NK-92 treated with Interleukin-12 subunit alpha and Interleukin-12 subunit beta, amount 100 ng/mL, for 24 hours (cell line): ENCODE results near the gene VRK1.

Experiments used
- DNase-seq: peaks from one replicate; lab custom pipeline; 2025; lab: John Stamatoyannopoulos, UW

Gene VRK1

DNA sequence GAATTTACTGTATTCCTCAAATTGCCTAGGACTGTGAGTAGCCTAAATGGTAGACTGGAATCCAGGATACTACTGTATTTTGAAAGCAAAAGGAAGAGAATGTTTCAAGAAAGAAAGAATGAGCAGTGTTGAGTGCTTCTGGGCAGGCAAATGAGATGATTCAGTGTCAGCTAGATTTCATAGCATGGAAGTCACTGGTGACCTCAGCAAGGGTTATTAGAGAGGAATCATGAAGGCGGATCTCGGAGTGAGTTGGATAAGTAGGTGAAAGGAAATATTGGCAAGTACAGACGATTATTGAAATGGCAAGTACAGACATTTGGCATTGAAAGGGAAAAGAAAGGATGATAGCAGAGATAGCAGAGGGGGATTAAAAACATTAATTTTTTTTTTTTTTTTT lies 27.1 kb downstream of the VRK1 start:
- no peak for DNase-seq

DNA sequence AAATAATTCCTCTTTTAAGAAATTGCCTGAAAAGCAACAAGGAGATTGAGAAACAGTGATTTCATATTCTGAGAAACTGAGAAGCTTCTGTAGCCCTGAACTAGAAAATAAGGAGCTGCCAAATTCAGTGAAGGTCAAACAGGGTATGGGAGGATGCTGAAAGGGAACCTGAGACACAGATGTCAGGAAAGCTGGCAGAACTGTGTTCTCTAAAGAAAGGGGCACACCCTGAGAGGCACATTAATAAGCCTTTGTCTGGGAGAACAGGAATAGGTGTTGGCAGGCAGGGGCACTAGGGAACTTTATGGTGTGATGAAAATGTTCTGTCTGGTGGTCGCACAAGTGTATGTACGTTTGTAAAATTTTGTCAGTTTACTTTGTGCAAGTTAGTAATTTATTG lies 29.6 kb downstream of the VRK1 start:
- DNase-seq: no peak

DNA sequence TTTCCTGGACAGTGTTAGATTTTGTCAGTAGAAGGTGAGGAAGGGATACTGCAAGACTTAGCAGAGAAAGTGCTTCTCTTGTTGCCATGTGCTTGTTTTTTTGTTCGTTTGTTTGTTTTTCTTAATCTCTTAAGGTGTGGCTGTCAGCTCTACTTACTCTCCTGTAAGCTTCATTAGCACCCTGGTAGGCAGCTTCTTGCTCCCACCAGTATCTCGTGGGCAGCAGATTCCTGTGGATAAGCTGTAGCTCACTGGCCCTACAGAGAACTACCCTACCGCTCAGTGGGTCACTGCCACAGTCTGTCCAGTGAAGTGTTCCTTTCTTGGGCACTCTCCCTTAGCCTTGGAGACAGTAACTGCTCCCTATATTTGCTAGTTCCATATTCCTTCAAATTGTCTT lies 30.1 kb downstream of the VRK1 start:
- DNase-seq: no peak

DNA sequence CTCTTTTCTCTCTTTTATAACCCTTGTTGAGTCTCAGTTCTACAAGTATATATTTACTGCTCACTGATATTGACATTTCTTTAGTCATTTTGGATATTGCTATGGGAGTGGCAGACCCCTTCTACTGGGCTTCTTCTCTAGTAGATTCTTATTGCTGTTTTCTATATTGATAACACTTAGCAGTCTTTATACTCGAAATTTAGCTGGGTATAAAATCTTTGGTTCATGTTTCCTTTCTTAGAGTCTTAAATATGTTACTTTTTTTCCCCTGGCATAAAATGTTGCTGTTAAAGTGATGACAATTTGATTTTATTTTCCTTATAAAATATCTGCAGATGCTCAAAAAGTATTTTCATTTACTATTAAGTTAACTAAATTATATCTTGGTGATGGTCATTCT lies 32.6 kb downstream of the VRK1 start:
- DNase-seq: no peak

DNA sequence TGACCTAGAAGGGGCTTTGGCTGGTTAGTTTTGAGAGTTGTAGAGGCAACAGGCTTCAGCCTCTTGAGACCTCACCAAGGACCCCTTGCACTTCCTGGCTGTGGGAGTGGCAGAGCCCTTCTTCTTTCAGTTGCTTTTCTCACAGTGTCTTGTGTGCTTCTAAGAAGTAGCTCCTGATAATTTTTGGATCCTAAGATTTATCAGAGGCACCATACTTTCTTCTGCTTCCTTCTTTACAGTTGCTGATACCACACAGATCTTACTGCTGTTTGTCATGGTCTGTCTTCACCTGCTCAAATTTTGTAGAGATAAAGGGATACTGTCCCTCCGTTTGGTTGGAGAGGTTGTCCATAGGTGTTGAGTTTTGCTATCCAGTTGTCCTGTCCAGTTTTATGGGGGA lies 33.8 kb downstream of the VRK1 start:
- DNase-seq: no peak

DNA sequence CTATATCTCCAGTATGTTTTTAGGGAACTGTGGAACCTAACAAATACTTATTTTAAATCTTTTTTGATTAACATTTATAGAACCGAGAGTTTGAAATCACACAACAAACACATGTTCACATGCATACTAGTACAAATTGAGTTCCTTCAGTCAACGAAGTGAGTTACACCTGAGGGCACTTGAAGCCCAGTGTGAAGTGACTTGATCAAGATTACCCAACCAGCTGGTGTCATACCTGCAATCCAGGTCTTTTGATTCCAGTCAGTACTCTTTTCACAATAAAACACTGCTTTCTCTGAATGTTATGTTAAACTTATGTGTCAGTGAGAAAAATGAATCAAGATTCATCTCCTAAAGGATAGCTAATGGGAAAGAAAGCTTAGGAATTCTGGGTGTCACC lies 35.2 kb downstream of the VRK1 start:
- DNase-seq: no peak

DNA sequence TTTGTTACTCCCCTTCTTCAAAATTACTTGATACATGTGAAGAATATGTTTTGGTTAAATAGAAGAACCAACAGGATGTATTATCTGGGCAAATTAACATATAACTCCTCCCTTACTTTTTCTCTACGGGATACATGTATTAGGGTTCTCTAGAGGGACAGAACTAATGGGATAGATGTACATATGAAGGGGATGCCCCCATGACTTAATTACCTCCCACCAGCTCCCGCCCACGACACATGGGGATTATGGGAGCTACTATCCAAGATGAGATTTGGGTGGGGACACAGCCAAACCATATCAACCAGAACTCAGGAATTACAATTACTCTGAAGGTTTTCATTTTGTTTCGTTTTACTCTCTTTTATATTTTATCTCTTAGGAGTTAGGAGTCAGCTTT lies 41.3 kb downstream of the VRK1 start:
- DNase-seq: no peak

DNA sequence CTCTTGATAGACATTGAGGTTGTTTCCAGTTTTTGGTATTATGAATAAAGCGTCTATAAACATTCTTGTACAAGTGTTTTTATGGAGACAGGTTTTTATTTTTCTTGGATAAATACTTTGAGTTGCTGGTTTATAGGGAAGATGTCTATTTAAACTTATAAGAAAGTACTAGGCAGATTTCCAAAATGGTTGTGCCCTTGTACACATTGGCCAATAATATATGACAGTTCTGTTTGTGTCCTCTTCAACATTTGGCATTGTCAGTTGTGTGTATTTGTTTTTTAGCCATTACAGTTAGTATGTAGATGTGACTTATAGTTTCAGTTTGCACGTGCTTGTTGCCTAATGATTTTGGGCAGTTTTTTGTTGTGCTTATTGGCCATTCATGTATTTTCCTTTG lies 42.1 kb downstream of the VRK1 start:
- DNase-seq: no peak

DNA sequence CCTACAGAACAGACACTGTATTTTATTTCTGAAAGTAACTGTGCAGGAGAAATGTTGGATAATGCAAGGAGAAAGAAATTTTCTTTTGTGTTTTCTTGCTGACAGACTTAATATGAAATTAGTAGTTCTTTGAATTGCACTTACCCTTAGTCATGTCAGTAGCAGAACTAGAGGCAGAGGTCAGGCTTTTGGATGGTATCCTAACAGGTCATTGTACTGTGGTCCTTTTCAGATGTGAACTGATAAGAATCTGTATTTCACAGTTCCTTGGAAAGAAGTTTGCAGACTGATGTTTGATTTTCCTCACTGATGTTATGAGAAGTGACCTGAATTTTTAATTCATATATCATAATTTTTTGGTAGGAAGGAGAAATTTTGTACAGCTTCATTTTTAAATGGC lies 46.0 kb downstream of the VRK1 start:
- DNase-seq: no peak

DNA sequence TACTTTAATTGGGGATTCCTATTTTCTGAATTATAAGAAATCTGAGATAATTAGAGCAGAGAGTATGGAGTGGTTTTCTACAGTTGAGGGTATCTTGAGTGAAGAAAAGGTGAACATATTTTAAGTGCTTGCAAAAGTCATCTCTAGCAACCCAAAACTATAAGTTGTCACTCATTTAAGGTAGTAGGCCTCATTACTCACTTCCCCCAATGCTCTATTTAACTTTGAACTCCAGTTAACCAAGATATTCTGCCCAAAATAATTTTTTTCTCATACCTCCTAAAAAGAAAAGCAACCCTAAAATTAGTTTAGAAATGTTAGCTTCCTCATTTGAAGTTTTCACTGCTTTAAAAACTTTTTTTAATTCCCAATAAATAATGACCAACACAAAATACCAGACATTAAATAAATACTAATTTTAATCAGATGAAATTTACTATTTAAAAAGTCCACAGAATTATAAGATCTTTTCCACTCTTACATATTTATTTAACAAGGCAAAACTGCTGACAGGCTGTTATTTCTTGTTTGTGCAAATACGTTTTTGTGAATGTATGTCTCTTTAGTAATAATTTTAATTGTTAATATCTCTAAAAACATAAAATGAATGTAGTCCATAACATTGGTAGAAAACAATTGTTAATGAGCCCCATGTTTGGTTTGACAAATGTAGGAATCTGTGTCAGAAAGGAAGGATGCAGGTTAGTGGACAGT lies 47.8 kb downstream of the VRK1 start:
- no peak for DNase-seq

DNA sequence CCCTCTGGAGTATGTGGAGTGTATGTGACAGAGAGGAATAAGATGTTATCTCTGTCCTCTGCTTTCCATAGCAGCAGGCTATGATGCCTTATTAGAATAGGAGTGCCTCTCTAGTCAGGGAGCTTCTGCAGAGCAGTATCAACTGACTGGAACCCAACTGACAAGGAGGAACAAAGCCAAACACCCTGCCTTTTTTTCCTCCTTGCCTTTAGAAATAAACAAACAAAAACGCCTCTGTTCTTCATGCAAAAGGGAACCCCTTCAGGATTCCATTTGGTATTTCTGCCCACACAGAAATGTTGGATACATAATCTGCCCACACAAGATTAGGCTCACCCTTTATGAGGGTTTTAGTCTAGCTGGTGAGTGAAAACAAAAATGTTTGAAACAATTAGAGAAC lies 50.3 kb downstream of the VRK1 start:
- no peak for DNase-seq

DNA sequence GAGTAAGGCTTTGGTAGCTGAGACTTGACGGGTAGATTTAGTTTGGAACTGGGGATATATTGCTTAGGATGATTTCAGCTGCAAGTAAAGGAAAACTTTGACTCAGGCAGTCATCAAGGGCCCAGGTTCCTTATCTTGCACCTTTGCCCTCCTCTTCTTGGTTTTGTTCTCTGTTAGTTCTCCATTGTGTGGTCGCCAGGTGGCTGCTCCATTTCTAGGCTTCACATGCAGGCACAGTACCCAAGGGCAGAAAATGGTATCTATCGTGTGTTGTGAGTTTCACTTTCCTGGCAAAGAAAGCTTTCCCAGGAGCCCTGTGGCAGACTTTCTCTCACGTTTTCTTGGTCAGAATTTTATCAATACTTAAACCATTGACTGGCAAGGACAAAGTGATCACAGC lies 50.8 kb downstream of the VRK1 start:
- no peak for DNase-seq

DNA sequence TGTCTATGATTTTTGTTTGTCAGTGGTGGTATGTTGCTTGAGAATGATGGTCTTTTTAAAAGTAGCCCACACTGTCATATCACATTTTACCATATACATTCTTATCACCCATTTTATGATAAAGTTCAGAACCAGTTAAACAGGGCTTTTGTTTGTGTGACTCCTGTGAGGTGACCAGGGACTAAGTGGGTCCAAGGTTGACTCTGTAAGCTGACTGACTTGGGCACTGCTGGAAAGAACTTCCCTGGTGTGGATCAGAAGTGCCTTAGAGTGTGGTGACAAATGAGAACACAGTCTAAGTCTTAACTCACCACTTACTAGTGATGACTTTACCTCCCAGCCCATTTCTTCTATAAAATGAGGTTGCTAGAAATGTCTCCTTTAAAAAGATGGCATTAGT lies 52.6 kb downstream of the VRK1 start:
- DNase-seq: no peak

DNA sequence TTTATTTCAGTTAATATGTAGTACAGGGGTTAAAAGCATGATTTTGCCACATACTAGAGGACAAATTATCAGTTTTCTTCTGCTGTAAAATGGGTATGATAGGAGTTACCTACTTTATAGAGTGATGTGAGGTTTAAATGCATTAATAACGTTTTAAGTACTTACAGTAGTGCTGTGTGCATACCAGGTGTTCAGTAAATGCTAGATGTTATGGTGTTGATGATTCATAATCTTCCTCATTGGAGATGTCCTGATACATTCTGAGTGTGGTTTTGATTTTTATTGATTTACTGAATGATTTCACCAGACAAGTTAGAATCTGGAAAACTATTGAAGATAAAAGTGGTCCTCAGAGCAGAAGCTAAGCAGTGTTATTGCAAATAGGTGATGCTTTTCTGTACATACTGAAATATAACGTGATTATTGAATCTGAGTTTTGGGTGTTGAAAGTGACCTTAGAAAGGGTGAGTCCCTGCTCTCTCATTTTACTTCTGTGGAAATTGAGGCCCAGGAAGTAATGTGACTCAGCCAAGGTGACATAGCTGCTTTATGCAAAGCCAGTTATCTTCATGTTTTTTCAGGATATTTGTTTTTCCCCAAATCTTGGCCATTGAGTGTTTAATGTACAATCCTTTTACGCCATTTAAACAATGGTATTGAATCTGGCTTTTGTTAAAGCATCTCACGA lies 54.7 kb downstream of the VRK1 start:
- DNase-seq: no peak

DNA sequence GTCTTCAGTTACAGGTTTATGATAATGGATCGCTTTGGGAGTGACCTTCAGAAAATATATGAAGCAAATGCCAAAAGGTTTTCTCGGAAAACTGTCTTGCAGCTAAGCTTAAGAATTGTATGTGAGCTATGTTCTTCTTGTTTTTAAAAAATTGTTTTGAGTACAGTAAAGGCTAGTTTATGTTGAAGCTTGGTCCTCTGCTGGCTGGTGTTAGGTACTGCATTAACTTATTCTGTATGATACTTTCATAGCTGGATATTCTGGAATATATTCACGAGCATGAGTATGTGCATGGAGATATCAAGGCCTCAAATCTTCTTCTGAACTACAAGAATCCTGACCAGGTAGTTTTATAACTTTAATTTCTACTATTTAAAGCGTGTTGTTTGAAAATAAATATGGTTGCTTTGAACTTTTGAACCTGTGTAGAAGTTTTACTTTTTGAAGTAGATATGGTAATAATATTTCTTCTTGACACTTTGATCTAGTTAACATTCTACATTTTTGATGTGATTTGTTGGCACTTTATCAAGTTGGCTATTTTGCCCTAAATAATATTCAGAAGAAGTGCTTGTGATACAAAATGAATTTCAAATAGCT lies 55.7 kb downstream of the VRK1 start:
- no peak for DNase-seq

DNA sequence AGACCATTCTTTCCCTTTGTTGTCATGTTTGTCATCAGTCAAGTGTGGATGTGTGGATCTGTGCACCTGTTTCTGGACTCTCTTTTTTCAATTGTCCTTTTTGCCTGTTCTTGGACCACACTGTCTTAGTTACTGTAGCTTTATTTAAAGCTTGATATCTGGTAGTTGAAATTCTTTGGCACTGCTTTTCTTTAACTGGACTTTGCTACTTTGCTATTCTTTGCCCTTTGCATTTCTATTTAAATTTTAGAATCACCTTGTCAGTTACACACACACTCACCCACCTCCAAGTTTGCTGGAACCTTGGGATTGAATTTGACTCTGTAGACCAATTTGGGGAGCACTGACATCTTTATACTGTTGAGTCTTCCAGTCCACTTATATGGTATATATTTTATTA lies 61.5 kb downstream of the VRK1 start:
- no peak for DNase-seq

DNA sequence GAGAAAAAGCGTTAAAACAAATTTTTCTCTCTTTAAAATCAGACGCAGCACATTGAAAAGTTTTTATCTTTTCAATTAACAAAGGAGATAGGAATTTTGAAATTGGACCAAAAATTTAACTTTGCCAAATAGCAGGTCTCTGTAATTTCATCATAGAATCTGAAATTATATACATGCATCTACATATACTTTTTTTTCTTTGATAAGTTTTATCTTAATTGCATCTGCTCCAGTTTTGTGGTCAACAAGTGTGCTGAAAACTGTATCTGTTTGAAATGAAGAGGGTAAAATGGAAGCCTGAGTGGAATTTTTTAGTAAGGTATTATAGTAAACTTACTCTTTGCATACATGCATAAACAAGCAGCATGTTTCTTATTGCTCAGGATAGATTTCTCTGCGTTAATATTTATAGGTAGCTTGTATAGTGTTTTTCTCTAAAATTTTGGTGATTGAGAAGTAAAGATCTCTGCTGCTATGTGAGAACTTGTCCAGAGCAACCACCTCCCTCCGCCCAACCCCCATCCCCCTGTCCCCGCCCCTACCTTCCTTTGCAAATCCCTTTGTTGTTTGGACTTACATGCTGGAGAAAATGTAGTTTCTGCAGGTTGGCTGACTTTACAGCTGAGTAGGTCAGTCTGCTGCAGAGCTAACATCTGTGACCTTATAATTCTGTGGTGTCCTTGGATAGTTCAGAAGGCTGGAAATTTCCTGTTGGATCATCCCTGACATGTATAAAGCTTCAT lies 64.6 kb downstream of the VRK1 start:
- no peak for DNase-seq

DNA sequence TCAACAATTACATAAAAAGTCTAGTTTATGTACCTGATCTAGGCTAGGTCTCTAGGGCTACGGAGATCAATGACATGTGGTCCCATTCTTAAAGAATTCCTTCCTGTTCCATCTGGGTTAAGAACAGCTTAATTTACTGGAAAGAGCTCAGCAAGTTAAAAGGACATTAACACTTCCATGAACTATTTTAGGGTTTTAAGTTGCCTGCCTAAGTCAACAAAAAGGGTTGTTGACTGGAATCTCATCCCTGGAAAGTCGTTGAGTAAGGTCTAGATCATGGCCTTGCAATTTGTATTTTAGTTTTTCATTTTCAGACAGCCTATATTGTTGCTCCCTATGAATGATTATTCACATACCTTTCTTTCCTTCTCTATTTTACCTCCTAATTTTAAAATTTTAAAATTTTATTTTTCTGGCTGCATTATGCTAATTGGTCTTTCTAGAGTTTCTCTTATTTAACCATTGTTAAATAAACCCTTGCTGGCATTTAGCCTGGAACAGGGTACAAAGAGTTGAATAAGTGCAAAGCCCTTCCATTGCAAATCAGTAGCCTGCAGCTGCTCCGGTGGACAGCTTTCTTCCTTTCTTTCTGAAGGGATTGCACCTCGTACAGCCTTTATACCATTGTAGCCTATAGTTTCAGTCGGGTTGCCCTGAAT lies 66.3 kb downstream of the VRK1 start:
- DNase-seq: no peak

DNA sequence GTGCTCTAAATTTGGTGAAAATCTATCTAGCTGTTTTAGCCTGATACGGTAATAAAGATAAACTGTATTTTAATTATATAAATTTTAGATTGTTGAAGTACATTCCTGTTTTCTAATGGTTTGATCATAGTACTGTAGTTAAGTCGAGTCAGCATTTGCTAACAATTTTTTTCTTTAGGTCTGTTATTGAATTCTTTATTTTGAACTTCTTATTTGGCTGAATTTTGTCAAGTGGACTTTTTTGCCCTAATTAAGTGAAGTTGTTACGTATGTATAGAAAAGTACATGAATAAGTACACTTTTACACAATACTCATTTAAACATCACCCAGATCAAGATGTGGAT lies 66.8 kb downstream of the VRK1 start:
- no peak for DNase-seq

DNA sequence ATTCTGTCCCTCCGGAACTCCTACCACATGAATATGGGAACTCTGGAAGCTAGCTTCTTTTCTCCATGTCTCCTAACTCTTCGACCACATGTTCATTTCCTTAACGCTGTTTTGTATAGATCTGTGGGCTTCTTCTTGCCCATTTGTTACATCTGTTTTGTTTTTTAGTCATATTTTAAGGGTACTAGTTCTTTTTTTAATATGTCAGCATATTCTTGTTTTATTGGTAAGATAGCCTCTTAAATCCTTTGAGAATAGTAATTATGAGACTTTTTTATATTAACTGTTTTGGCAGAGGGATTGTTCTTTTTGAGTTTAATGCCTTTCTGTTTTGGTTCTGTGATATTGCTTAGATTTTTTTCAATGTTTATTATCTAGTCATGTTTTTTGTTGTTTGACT lies 70.5 kb downstream of the VRK1 start:
- DNase-seq: no peak

DNA sequence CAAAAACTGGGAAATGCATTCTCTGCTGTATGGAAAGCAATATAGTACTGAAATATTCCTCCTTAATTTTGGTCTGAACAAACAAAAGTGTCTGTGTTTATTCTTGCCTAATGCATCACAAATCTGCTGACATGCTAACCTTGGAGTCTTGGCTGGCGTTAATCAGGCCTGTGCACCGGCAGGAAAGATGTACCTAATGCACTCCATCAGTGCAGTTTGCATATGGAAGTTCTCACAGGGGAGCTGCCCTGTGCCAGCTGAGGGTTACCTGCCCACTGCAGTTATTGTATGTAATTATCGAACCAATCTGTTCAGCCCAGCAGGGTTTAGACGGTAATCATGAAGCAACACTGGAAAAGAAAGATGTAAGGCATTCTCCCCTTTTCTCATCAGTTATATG lies 76.9 kb downstream of the VRK1 start:
- no peak for DNase-seq

DNA sequence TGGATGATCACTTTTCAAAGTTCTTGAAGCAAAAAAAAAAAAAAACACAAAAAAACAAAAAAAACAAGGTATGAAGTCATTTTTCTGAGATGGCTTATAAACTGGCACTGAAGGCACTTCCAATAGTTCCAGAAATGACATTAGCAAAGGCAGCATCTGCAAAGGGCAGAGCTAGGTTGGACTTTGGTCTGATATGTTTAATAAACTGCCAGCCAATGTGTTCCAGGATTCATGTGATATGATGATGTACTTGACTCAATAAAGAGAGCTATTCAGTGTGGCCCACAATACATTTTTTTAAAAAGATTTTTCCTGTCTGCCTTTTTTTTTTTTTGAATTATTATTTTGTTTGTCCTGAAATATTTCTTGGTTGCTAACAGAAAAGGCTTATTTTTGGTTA lies 79.6 kb downstream of the VRK1 start:
- DNase-seq: no peak

DNA sequence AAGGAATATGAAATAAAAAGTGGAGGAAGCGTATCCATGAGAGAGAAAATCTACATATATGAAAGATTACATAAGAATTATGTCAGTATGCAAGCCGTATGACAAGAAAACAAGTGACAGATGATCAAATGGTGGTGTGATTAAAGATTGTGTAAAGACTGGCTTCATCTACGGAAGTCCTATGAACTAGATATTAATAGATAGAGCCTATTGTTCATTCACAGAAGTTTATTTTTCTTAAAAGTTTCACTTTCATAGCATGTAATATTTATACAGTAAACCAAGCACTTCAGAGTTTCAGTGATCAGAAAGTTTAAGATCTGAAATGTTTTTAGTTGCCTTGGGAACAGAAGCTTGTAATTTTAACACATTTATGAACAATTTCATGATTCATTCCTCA lies 84.5 kb downstream of the VRK1 start:
- DNase-seq: no peak
